Astrocyte (in vitro differentiated cells and primary cell): ENCODE results near the gene TLL1. TPM values are rescaled to one million over a fixed set of nuclear protein-coding genes. Genes with fewer than 3 reads are reported as not detected.

ENCODE experiments used
- DNase-seq: peaks from one replicate; pipeline ENCODE4 v3.0.0-alpha.2; 2010; ENCODE audit warnings: low read depth
- FAIRE-seq: peaks from 2 replicates; lab custom pipeline; 2011; peaks lifted over from hg19 to GRCh38; lab: Jason Lieb, UNC
- H2AFZ ChIP-seq: 2 replicates; pipeline ENCODE4 v1.6.0; 2012; ENCODE audit warnings: low read depth, low read length, inconsistent platforms
- H3K27ac ChIP-seq: 2 replicates; pipeline ENCODE4 v1.5.1; 2011; ENCODE audit warnings: low read depth, low read length, inconsistent platforms
- H3K27me3 ChIP-seq: 2 replicates; pipeline ENCODE4 v1.6.0; 2011; ENCODE audit warnings: low read length, inconsistent platforms; ENCODE audit not compliant: insufficient read depth
- H3K36me3 ChIP-seq: 2 replicates; pipeline ENCODE4 v1.5.1; 2011; ENCODE audit warnings: low read length, inconsistent platforms; ENCODE audit not compliant: insufficient read depth
- H3K4me1 ChIP-seq: 2 replicates; pipeline ENCODE4 v1.5.1; 2011; ENCODE audit warnings: low read length, inconsistent platforms; ENCODE audit not compliant: insufficient read depth
- H3K4me2 ChIP-seq: 2 replicates; pipeline ENCODE4 v1.6.0; 2012; ENCODE audit warnings: low read length, inconsistent platforms
- H3K4me3 ChIP-seq: 2 replicates; pipeline ENCODE4 v1.5.1; 2011; ENCODE audit warnings: low read depth, mild to moderate bottlenecking, low read length, inconsistent platforms; ENCODE audit not compliant: insufficient read depth
- H3K79me2 ChIP-seq: 2 replicates; pipeline ENCODE4 v1.6.0; 2012; ENCODE audit warnings: mild to moderate bottlenecking, low read length, inconsistent platforms; ENCODE audit not compliant: insufficient read depth
- H3K9ac ChIP-seq: 2 replicates; pipeline ENCODE4 v1.6.0; 2012; ENCODE audit warnings: mild to moderate bottlenecking, low read length, inconsistent platforms
- H3K9me3 ChIP-seq: 2 replicates; pipeline ENCODE4 v1.5.1; 2012; ENCODE audit warnings: low read depth, mild to moderate bottlenecking, low read length, inconsistent platforms; ENCODE audit not compliant: insufficient read depth
- H4K20me1 ChIP-seq: 2 replicates; pipeline ENCODE4 v1.6.0; 2012; ENCODE audit warnings: low read length, inconsistent platforms; ENCODE audit not compliant: insufficient read depth
- H3K27ac Mint-ChIP-seq: one replicate; pipeline ENCODE4 v1.8.0; 2021; ENCODE audit warnings: mild to moderate bottlenecking, mixed read lengths; ENCODE audit not compliant: unreplicated experiment
- H3K27me3 Mint-ChIP-seq: one replicate; pipeline ENCODE4 v1.8.0; 2021; ENCODE audit warnings: low read depth, mixed read lengths; ENCODE audit not compliant: unreplicated experiment
- H3K36me3 Mint-ChIP-seq: one replicate; pipeline ENCODE4 v1.8.0; 2021; ENCODE audit warnings: low read depth, mixed read lengths; ENCODE audit not compliant: unreplicated experiment
- H3K4me1 Mint-ChIP-seq: one replicate; pipeline ENCODE4 v1.8.0; 2021; ENCODE audit warnings: low read depth, mixed read lengths; ENCODE audit not compliant: unreplicated experiment
- H3K4me3 Mint-ChIP-seq: one replicate; pipeline ENCODE4 v1.8.0; 2021; ENCODE audit warnings: mild to moderate bottlenecking, moderate library complexity, mixed read lengths; ENCODE audit not compliant: unreplicated experiment
- H3K9me3 Mint-ChIP-seq: one replicate; pipeline ENCODE4 v1.8.0; 2021; ENCODE audit warnings: mild to moderate bottlenecking, mixed read lengths; ENCODE audit not compliant: unreplicated experiment
- CTCF ChIP-seq: IDR thresholded peaks from 2 replicates; pipeline ENCODE4 v1.5.1; 2011; ENCODE audit warnings: low read depth, mild to moderate bottlenecking, inconsistent platforms, low read length, moderate library complexity; ENCODE audit not compliant: insufficient read depth
- EZH2 ChIP-seq: IDR thresholded peaks from 2 replicates; pipeline ENCODE4 v1.6.1; 2012; ENCODE audit warnings: mild to moderate bottlenecking, low read length, inconsistent platforms; ENCODE audit not compliant: insufficient read depth
- total RNA-seq: library from RNA; stranded (reverse); gene quantifications from 2 replicates; pipeline ENCODE4 v1.2.1, GENCODE V29; 2021

Gene TLL1
- total RNA-seq, 1 donor from 2014 or later = 2.7 TPM

- H3K27ac ChIP-seq = no peak overlapping the region
Observed at GRCh38 chr4:166044871-166045270, 171.8 kb downstream of the TLL1 start.

GRCh38 chr4:166045457-166045856, 172.4 kb downstream of the TLL1 start:
- H4K20me1 ChIP-seq = no peaks in the 10 kb centered on the region

More at GRCh38 chr4:166044871-166045270, 171.8 kb downstream of the TLL1 start:
- Mint-ChIP-seq H3K9me3 (no peaks in the 10 kb centered on the region), H3K36me3 (no peaks in the 10 kb centered on the region), H3K27me3 (no peaks in the 10 kb centered on the region), H3K4me1 (no peaks in the 10 kb centered on the region), H3K4me3 (no peak overlapping the region), H3K27ac (no peak overlapping the region)
- Histone ChIP-seq H3K4me1 (no peaks in the 10 kb centered on the region), H3K9ac (no peak overlapping the region), H4K20me1 (no peaks in the 10 kb centered on the region), H2AFZ (no peak overlapping the region), H3K9me3 (no peaks in the 10 kb centered on the region), H3K4me3 (no peak overlapping the region), H3K4me2 (no peak overlapping the region), H3K36me3 (no peaks in the 10 kb centered on the region), H3K27me3 (no peaks in the 10 kb centered on the region), H3K79me2 (no peaks in the 10 kb centered on the region)
- DNase-seq (no peak), FAIRE-seq (no peak)
- TF ChIP-seq CTCF (no peak), EZH2 (no peak)

More at GRCh38 chr4:166045457-166045856, 172.4 kb downstream of the TLL1 start:
- Histone ChIP-seq H3K4me1 (no peaks in the 10 kb centered on the region), H3K27ac (no peak overlapping the region), H3K79me2 (no peaks in the 10 kb centered on the region), H3K4me2 (no peak overlapping the region), H3K9ac (no peak overlapping the region), H3K9me3 (no peaks in the 10 kb centered on the region), H3K36me3 (no peaks in the 10 kb centered on the region), H3K27me3 (no peaks in the 10 kb centered on the region), H3K4me3 (no peak overlapping the region), H2AFZ (no peak overlapping the region)
- H3K27me3 Mint-ChIP-seq = no peaks in the 10 kb centered on the region
- no peak for DNase-seq
- no peak for FAIRE-seq
- TF ChIP-seq EZH2 (no peak), CTCF (no peak)
- H3K4me1 Mint-ChIP-seq = no peaks in the 10 kb centered on the region
- no peaks in the 10 kb centered on the region for H3K36me3 Mint-ChIP-seq
- no peaks in the 10 kb centered on the region for H3K9me3 Mint-ChIP-seq
- H3K27ac Mint-ChIP-seq = no peak overlapping the region
- H3K4me3 Mint-ChIP-seq = no peak overlapping the region
